LHCN-M2 (cell line): Measurements from ENCODE around the gene PDE7B. TPM values are rescaled to one million over a fixed set of nuclear protein-coding genes. Genes with fewer than 3 reads are reported as not detected.
"Not testable (repeated sequence)": the region's sequence is repeated elsewhere in the genome, so short reads cannot be mapped to it uniquely, and the experiment has no call there.

ENCODE experiments used
- DNase-seq: peaks from one replicate; pipeline ENCODE4 v3.0.0-alpha.2; 2012; ENCODE audit warnings: low read depth
- total RNA-seq: library from RNA; depleted of rRNA; stranded (reverse); fragments of >200 nt; gene quantifications from 2 replicates; pipeline ENCODE4 v1.2.3, GENCODE V29; 2014

PDE7B gene
- total RNA-seq, 1 experiment from 2014 or later = 1.5 TPM

DNA sequence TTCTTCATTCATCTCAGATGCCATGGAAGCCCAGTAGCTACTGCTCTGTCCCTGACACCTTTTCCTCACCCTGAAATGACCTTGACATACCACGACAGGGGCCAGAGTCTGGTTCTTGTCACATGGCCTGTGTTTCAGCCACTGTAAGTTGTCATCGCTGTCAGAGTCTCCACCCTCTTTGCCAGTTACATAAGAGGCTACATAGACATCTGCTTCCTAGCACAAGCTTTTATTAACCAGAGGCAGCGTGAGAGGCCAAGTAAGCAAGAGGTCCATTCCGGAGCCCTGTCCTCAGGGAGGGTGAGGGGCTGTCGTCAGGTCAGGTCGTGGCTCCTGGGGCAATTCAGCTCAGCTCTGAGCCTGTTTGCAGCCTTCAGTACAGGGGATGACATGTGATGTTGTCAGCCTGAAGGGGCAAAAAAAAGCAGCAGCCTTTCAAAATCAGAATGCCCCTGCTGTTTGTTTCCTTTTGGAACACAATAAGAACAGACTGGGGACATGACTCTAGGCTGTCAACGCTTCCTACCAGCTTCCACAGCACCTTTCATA is 252.3 kb downstream of the PDE7B start:
- no peak for DNase-seq

DNA sequence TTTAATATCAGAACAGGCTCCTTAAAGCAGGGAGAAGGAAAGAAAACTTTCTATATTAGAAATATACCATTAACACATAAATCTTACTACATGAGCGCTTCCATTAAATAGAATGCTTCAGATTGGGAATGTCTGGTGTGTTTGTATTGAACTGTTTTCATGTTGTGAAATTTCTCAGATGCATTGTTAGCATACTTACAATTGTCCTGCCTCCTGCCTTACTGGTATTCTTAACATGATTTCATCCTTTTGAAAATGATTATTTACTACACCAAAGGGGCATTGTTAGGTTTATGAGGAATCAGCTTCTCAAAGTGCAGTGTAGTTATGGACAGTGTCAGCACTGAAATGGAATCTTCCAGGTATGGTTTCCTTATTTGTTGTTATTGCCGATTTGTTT is 253.1 kb downstream of the PDE7B start:
- no peak for DNase-seq

DNA sequence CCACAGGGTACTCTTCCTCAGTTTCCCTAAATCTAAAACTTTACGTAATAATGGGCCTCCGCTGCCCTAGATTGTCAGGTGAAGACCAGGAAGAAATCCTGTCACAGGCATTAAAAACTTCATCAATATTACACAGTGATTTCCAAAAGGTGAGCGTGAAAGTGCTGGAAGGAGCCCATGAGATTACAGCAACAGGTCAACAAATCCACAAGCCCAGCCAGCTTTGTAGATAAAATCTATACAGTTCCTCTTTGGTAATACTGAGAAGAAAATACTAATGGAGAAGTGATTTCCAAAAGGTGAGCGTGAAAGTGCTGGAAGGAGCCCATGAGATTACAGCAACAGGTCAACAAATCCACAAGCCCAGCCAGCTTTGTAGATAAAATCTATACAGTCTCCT is 254.3 kb downstream of the PDE7B start:
- not testable (repeated sequence) for DNase-seq

DNA sequence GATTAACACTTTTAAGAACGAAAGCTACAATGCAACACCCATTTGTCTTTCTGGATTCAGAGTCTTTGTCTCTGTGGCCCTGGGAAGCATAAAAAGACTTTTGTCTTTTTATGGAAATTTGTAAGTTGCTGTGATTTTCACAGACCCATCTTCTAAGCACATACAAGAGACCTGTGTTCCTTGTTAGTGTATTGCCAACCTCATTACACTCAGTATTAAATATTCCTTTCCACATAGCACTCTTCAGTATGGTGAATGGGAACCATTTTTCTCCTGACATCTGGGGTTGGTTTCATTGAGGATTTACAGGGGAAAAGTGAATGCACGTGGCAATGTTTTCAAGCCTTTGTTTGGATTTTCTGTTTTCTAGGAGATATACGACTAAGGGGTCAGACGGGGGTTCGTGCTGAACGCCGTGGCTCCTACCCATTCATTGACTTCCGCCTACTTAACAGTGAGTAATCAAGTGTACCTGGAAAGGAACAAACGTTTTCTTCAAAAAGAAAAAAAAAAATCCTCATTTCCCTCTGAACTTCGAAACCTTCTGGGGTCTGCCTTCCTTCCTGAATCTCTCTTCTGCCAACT is 257.0 kb downstream of the PDE7B start:
- no peak for DNase-seq

DNA sequence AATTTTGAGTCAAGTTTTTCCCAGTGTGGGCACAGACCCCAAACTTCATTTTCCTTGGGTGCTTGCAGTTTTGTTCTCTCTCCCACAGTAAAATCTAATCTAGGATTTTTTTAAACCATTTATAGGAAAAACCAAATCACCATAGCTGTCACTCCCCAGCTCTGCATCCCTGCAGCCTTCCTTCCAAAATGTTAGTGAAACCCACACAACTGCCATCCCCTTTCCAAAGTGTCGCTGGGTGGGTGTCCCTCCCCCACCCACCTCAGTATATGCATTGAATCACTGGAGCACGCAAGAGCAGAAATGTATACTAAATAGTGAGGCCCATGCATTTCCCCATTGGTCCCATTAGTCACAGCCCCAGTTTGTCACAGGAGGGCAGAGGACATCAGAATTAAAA is 260.3 kb downstream of the PDE7B start:
- no peak for DNase-seq

DNA sequence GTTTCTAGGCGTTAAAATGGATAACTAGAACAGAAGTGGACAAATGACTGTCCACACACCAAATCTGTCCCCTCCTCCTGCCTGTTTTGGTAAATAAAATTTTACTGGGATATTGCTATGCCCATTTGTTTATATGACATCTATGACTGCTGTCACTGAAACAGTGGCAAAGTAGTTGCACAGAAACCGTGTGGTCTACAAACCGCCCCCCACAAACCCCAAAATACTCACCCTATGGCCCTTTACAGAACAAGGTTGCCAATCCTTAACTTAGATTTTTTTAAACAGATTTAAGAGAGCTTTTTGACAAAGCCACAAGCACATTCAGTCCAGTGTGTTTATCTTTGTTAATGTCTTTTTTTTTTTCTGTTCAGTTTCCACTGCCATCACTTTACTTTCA is 260.8 kb downstream of the PDE7B start:
- DNase-seq = no peak

DNA sequence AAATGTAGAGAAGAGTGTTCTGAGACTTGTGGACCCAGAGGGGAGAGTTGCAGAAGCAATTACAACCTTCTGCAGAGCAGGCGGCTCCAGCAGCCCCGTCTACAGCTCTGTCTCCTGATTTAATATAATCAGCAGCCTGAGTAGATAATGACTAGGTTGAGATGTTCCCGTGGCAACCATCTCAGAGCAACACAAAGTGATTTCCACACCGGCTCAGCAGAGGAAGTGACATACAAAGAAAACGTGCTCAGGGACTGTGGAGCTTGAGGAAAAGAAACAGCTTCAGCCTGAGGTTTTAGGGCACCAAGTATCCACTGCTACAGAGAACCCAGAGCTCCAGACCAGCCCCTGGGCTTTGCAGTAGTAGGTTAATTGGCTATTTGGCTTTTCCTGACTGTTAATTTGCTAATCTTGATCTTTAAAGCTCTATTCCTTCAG is 262.3 kb downstream of the PDE7B start:
- DNase-seq = peak; percentile 78

DNA sequence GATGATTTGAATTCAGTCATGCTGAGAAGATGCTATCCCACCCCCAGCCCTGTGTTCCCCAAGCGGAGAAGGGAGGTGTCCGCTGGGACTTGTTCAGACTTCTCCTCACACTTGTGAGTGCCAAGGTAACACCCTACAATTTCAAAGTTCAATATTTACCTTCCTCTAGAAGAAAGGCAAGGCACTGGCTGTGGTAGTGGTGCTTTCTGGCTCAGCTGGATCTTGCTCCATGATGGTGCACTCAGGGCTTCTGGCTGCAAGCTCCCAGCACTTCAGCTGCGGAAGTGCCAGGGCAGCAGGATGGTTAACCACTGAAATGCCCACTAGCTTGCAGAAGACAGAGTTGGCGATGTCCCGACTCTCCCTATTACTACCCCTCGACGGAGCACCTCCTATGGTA is 263.2 kb downstream of the PDE7B start:
- DNase-seq = no peak

DNA sequence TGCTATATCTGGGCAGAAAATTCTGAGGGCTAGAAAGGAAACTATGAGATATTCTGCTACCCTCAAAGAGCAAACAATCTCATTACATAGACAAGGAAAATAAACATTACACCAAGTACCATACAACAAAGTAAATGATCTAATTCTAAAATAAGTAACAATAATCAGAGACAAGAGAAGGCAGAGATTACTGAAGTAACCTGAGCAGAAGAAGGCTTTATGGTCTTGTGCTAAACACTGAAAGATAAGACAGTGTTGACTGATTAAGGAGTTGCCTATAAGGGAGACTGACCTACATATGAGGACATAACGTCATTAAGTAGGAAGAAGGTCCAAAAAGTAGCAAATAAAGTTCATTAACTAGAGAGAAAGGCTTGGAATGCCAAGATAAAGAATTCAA is 264.4 kb downstream of the PDE7B start:
- DNase-seq = no peak

DNA sequence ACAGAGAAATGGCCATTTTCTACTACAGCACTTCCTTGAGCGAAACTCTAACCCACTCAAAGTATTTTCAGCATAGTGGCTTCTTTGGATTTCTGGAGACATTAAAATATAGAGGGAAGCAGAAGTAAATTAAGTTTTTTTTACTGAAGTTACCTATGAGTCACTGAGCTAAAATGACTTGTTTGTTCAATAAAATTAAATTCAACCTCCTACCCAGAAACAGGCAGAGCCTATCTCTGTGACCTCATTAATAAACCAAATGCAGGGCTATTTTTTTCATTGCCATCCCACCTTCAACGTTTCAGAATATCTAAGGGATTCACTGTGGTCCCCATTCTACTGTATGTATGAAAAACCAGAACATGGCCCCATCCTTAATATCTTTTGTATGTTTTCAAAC is 265.6 kb downstream of the PDE7B start:
- no peak for DNase-seq

DNA sequence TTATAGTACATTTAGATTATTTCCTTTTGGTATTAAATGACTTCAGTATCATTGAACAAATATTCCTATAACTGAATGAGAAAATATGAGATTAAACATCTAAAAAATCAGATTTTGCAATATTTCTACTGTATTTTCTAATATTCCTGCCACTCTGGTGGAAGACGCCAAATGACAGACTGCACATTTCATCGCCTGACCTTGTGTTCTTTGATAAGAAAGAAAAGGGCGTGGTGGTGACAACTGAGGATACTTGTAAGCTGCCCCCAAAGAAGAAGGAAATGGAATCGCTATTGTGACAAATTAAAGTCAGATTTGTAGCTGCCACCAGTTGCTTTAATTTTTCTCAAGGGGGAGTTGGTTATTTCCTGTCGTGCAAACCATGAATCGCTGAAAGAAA is 267.3 kb downstream of the PDE7B start:
- DNase-seq = no peak

DNA sequence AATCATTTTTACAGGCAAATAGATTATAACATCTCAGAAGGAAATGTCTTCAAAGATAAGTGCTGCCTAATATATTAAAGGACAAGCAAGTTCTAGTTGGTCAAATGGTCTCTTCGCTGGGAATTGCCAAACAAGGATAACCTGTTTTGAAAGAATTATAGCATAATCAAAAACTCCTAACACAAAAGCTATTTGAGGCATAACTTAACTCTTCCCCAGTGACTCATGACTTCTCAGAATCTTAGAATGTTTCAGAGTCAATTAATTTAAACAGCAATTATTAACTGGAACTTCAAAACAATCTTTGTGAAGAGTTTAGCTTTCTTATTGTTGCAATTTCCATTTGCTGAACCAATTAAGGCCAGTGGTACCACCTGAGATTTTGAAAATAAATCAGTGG is 272.0 kb downstream of the PDE7B start:
- no peak for DNase-seq

DNA sequence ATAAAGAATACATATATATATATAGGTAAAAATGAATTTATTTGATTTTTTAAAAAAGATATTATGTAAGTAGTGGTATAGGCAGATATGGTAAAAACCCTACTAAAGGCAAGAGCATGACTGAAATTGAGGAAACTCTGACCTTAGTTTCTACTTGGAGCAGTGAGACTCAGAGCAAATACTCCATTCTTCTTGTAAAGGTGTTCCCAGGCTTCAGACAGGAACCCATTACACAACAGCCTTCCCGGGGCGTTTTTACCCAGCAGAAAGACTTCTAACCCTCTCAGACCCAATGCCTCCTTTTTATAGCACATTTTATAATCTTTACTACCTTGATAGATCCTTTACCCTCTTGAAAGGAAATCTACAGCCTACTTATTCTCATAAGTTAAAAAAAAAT is 274.1 kb downstream of the PDE7B start:
- DNase-seq = no peak

DNA sequence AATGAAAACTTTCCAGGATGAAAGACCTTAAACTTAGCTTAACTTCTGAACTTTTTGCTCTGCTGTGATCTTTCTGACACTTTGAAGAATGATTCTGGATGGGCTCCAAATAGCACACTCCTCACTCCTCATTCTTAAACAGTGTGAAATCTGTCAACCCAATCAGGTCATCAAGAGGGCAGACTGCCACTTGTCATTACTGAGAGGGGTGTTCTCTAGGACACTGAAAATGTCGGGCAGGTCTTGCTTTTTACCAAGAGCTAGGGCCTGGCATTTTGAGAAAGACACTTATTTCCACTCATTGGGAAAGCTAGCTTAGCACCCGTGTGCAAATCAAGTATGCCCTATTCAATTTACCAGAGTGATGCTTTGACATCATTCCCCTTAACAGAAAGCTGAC is 276.4 kb downstream of the PDE7B start:
- no peak for DNase-seq

DNA sequence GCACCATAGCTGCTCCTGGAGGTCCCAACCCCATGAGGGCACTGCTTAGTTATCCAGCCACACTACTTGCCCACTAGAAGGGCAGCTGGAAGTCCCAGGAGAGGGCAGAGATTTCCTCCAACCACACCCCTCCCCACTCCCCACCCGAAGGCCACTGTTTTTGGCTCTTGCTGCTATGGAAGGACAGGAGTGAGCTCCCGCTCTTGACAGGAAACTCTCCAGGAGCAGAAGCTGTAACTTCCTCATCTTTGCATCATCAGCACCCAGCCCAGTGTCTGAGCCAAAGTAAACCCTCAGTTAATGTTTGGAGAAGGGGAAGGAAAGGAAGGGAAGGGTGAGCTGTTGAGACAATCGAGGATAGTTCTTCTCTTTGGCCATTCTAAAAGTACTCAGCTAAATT is 277.9 kb downstream of the PDE7B start:
- no peak for DNase-seq

DNA sequence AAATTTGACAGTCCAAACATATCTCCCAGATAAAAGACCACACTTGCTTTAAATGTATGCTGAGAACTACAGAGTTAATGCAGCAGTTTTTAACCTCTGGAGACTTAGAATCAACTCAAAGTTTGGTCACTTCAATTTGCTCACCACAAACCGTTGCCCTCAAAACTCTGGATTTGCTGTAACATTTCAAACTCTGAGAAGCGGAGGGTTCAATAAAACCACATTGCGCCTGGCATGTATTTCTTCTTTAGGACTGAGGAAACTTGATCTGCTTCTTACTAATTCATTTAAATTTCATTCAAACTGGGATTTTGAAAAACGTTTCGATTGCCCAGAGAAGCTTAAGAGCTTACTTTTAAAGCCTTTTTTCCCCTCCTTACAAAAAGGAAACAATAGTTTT is 282.8 kb downstream of the PDE7B start:
- DNase-seq = peak; percentile 26

DNA sequence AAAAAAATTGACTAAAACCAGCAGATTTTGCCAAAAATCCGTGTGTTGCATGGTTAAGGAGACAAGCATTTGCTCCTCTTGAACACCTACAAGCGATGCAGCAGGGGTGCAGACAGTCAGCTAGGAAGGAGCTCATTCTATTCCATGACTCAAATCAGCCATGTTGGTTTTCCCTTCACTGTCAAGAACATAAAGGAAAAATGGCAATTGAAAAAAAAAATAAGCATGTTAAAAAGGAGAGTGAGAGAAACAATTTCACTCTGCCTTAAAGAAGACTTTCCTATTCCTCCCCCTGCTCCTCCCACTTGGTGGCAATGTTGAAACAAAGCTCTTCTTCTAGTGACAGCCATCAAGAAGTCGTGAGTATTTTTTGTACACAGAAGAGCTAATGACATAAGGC is 283.2 kb downstream of the PDE7B start:
- no peak for DNase-seq

DNA sequence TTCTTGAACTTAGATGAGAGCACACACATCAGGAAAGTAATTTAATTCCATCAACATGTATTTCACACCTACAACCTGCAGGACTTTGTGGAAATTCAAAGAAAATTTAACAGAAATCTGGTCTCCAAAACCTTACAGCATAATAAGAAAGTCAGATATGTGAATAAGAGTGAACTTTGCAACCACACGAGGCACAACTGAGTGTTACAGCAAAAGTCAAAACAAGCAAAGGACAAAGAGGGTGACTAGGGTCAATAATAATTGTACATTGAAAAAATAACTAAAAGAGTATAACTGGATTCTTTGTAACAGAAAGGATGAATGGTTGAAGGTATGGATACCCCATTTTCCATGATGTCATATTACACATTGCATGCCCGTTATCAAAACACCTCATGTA is 284.8 kb downstream of the PDE7B start:
- no peak for DNase-seq

DNA sequence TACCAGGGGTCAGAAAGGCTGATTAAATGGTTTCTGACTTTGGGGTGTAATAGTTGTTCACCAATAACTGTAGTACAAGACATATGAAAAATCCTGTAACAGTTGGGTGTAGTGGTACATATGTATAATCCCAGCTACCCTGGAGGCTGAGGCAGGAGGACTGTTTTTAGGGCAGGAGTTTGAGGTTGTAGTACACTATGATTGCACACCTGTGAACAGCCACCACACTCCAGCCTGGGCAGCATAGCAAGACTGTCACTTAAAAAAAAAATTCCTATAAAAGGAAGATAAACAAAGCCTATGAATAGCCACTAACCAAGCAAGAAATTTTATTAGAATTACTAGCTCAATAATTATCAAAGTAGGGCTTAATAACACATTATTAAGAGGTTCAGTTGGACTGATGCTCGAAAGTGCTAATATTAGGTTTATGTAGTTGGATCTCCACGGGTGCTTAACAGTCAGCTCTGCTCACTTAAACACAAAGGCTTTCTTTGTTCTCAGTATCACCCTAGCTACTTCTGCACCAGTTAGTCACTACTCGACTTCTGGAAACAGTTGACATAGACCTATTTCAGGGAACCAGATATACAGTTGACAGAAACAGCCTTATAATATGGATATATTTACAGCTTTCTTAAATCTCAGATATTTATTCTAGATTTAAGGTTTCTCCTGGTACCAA is 285.6 kb downstream of the PDE7B start:
- DNase-seq = no peak

DNA sequence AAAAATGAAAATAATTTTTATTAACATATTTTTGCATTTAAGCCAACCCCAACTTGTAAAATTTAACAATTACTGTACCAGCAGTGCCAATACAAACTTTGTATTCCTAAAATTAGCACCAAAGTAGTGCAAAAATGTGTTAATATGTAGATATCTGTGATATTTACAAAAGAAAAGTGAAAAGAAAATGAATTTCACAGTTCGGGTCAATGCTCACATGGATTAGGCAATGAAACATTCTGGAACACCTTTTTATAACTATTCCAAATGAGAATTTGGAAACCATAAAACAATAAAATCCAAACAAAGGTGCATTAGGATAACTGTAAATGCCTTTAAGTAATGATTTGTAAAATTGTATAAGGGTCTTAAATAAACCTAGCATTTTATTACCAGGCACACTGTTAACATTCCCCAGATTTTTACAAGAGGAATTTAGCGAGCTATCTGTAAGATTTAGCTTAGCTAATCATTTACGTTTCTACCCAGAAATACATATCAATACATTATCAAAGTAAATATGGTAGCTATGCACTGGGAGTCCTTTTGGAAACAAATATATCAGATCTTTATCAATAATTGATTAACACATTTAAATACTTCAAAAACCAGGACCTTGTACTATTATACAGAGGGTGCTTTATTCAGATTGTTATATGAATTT is 286.4 kb downstream of the PDE7B start:
- DNase-seq = no peak

DNA sequence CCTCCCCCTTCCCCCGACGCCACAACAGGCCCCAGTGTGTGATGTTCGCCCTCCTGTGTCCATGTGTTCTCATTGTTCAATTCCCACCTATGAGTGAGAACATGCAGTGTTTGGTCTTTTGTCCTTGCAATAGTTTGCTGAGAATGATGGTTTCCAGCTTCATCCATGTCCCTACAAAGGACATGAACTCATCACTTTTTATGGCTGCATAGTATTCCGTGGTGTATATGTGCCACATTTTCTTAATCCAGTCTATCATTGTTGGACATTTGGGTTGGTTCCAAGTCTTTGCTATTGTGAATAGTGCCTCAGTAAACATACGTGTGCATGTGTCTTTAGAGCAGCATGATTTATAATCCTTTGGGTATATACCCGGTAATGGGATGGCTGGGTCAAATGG is 287.6 kb downstream of the PDE7B start:
- not testable (repeated sequence) for DNase-seq

DNA sequence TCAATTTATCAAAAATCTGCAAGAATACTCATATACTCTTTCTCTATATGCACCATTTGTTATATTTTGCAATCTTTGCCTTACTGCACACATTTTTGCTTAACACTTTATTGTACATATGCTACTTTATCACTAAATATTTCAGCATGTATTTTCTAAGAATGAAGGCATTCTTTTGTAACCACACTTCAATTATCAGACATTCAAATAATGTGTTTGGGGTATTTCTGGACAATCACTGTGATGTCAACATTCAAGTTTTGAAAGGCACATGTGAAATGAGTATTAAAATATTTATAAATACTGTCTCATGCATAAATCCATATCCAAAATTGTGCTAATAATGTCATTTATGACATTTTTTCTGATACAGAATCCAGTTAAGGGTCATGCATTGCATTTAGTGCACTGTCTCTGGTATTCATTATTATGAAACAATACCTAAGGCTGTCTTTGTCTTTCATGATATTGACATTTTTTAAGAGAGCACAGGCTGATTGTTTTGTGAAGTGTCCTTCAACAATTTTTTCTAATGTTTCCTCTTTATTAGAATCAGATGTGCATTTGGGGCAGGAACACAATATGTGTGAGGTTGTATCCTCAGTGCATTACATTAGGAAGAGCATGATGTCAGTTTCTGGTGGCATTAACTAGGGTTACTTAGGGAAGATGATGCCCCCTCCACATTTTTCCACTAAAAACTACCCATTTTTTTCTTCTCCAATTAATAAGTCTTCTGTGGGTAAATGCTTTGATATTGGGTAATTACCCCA is 292.9 kb downstream of the PDE7B start:
- no peak for DNase-seq
